HG03565 (cell line): ENCODE measurements around the gene CD244.

Source experiments
- ATAC-seq: cut with Tn5 transposase; IDR thresholded peaks from one replicate; pipeline ENCODE4 v1.9.1; 2021; ENCODE audit warnings: mild to moderate bottlenecking, moderate library complexity; ENCODE audit not compliant: unreplicated experiment

The CD244 gene

DNA sequence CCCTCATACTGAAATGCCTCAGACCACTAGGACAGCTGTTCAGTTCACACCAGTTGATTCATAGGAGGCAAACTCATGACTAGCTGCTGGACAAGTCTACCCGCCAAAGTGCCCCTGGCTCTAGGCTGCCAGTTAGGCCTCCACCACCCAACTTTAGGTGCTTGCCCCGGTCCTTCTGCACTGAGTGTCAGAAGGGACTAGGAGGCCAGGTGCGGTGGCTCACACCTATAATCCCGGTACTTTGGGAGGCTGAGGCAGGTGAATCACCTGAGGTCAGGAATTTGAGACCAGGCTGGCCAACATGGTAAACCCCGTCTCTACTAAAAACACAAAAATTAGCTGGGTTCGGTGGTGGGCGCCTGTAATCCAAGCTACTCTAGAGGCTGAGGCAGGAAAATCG is 47.8 kb downstream of the CD244 start:
- no peak for ATAC-seq

DNA sequence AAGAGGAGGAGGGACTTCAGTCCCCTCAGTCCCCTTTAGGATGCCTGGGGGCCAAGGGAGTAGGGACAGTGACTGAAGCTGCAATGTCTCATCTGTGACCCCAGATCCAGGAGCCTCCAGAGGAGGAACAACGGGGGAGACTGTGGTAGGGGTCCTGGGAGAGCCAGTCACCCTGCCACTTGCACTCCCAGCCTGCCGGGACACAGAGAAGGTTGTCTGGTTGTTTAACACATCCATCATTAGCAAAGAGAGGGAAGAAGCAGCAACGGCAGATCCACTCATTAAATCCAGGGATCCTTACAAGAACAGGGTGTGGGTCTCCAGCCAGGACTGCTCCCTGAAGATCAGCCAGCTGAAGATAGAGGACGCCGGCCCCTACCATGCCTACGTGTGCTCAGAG is 48.4 kb downstream of the CD244 start:
- no peak for ATAC-seq

DNA sequence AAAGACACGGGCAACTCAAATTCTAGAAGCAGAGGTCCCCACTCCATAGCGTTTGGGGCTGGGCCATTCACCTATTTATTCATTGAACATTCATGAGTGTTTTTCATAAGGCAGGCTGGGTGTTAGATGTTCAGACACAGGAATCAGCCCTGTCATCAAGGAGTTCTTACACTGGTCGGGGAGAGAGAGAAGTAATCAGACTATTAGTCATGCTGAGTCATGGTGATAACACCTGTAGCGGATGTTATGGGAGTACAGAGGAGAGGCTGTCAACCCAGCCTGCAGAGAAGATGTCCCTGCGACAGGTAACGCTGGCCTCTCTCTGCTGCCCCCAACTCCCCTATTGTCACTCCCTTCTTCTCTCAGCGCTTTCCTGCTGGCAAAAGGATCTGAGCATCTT is 49.5 kb downstream of the CD244 start:
- no peak for ATAC-seq

DNA sequence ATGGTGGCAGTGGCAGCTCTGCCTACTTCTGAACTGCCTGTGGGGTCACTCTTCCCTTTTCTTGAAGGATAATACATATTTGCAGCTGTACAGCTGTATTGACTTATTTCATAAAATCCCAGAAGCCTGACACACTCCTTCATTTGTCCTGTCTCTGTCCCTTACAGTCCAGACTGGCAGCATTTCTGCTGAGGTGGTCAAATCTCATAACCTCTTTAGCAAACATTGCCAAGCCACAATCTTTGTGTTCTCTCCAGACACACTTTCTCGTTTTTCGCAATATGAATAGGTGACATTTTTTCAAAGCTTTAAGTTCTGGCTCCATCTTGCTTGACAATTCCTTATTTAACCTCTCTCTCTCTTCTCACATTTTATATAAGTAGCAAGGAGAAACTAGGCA is 51.5 kb downstream of the CD244 start:
- no peak for ATAC-seq

DNA sequence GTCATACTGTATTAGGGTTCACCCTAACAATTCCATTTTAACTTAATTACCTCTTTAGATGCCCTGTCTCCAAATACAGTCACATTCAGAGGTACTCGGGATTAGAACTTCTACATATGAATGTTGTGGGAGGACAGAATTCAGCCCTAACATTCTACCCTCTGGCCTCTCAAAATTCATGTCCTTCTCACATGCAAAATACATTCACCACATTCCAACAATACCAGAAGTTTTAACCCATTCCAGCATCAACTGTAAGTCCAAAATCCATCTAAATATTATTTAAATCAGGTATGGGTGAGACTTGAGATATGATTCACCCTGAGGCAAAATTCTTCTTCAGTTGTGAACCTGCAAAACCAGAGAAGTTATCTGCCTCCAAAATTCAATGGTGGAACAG is 52.2 kb downstream of the CD244 start:
- ATAC-seq: no peak

DNA sequence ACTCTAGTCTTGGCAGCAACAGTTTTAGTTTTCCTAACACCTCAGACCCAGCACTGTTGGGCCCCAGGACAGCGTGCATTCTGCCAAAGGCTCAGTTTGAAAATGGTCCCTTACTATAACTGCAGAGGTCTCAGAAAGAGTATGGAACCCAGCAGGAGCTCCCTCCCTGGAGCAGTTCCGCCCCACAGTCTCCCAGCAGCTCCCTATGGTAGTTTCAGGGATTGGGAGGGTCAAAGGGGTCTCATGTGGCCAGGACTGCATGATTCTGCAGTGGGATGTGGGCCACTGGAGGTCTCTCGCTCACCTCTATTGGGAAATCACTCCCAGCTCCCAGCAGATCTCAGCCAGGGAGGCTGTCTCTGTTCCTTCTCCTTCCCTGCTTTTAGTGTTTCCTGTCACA is 54.4 kb downstream of the CD244 start:
- ATAC-seq: no peak

DNA sequence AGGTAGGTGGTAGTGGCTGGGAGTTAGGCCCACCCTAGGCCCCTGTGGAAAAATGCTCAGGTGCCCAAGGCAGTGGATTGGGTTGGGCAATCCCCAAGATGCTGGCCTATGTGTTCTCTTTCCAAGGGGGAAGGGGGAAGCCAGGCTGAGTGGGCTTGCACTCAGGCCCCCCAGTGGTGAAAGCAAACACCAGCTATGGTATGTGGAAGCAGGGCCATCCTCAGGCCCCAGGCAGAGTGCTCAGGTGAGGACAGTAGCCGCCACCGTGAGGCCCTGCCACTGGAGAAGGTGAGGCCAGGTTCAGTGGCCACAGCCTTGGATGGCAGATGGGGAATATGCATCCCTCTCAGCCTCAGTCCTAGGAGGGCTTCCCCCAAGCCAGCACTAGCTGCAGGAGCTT is 54.9 kb downstream of the CD244 start:
- no peak for ATAC-seq

DNA sequence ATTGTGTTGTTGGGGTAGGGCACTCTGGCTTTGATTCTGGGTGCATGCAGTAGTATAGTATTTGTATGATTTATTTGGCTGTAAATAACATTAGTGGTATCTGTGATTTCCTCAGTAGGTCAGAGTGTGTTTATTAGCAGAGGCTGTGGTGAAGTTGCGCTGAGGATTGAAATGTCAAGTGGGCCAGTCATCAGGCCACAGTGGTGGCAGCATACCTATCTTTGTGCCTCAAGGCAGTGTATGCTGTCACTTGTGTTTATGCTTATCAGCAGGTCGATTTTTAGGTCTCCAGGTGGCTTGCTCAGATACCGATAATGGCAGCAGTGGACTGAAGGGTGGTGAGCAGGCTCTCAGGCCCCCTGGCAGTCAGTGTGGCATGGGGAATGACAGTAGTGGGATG is 55.4 kb downstream of the CD244 start:
- no peak for ATAC-seq

DNA sequence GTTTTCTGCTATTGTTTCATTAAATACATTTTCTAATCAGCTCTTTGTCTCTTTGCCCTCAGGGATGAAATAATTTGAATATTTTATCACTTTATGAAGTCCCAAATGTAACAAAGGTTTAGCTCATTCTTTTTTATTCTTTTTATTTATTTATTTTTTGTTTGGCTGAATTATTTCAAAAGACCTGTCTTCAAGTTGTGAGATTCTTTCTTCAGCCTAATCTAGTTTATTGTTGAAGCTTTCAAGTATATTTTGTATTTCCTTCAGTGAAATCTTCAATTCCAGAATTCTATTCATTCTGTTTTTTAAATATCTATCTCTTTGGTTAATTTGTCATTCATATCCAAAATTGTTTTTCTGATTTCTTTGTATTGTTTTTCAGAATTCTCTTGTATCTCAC is 55.9 kb downstream of the CD244 start:
- ATAC-seq: no peak

DNA sequence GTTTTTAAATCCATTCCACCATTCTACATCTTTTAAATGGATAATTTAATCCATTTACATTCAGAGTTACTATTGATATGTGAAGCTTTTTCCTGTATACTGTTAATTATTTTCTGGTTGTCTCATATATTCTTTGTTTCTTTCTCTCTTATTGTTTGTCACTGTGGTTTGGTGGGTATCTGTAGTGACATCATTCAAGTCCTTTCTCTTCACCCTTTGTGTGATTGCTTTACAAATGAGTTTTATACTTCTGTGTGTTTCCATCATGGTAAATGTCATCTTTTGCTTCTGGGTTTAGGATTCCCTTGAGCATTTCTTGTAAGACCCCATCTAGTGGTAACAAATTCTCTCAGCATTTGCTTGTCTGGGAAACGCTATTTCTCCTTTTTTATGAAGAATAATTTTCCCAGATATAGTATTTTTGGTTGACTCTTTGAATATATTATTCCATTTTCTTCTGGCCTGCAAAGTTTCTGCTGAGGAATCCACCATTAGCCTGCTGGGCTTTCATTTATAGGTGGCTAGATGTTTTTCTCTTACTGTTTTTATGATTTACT is 56.5 kb downstream of the CD244 start:
- ATAC-seq: no peak

DNA sequence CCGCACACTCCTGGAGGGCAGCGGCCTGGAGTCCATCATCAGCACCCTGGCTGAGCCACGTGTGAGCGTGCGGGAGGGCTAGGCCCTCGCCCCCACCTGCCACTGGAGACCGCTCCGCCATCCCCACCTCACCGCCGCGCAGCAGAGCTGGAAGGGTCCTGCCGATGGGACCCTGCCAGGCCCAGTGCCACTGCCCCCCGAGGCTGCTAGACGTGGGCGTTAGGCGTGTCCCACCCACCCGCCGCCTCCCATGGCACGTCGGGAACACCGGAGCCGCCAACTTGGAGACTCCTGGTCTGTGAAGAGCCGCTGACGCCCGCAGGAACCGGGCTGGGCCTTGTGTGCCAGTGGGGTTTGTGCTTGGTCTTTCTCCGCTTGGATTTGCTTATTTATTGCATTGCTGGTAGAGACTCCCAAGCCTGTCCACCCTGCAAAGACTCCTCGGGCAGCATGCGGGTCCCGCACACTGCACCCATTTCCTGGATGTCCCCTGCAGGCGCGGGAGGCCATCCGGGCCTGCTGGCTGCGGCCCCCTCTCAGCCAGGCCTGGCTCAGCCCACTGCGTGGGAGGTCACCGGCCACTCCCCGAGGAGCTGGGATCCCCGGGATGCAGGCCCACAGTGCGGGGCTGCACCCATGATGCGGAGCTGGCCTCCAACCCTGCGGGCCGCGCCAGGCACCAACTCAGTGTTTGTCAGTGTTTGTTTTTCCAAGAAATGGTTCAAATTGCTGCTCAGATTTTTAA is 60.7 kb downstream of the CD244 start:
- ATAC-seq: no peak

DNA sequence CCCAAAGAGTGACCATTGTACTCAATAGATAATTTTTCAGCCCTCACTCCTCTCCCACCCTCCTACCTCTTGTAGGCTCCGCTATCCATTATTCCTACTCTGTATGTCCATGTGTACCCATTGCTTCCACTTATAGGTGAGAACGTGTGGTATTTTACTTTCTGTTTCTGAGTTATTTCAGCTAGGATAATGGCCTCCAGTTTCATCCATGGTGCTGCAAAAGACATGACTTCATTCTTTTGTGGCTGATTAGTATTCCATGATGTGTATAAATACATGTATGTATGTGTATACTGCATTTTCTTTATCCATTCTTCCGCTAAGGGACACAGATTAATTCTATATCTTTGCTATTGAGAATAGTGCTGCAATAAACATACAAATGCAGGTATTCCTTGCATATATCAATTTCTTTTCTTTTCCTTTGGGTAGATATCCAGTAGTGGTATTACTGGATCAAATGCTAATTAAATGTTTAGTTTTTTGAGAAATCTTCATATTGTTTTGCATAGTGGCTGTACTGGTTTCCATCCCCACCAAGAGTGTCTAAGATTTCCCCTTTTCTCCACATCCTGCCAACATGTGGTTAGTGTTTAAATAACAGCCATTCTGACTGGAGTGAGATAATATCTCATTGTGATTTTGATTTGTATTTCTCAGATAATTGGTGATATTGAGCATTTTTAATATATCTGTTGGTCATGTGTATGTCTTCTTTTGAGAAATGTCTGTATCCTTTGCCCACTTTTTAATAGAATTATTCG is 61.9 kb downstream of the CD244 start:
- no peak for ATAC-seq

DNA sequence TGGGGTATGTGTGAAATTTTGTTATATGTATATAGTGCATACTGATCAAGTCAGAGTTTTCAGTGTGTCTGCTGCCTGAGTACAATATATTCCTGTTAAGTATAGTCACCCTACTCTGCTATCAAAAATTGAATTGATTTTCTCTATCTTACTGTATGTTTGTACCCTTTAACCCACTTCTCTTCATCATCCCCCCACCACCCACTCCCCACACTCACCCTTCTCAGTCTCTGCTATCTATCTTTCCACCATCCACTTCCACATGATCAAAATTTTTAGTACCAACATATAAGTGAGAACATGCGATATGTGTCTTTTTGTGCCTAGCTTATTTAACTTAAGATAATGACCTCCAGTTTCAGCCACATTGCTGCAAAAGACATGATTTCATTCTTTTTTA is 62.5 kb downstream of the CD244 start:
- ATAC-seq: no peak

DNA sequence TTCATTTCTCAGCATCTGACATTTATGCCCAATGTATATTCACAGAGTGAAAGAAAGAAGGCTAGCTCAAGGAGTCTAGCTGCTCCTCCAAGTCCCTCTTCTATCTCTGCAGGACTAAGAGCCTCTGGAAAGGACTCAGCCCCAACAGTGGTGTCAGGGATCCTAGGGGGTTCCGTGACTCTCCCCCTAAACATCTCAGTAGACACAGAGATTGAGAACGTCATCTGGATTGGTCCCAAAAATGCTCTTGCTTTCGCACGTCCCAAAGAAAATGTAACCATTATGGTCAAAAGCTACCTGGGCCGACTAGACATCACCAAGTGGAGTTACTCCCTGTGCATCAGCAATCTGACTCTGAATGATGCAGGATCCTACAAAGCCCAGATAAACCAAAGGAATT is 63.0 kb downstream of the CD244 start:
- no peak for ATAC-seq

DNA sequence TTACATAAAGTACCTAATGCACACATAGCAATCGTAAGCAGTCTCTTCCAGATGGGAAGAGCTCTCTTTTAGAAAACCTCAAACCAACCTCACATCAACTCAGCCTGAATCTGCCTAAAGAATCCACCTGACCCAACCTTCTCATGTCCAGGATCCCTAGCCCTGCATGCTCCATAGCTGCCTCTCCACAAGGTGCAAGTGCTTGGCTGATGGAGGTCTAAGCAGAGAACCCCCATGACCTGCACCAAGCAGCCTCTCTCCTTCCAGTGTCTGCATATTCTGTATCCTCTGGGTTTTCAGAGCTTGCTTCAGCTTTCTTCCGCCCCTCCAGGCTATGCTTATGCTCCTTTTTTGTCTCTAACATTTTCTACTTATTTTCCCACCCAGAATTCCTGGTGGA is 64.2 kb downstream of the CD244 start:
- ATAC-seq: no peak

DNA sequence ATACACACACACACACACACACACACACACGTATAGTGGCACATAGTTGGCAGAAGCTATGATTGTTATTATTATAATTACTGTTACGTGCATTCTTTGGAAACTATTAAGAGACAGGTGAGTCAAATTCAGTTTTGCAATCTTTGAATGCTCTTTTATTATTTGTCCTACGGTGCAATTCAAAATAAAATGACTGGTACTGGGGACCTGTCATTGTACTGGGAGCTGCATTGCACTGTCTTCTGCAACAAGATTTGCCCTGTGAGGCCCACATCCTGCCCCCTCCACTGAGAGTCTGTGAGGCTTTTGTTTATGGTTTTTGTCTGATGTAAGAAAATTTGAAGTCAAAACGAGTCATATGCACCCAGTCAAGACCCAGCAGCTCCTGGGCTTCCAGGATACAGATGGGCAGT is 64.8 kb downstream of the CD244 start:
- ATAC-seq: no peak

DNA sequence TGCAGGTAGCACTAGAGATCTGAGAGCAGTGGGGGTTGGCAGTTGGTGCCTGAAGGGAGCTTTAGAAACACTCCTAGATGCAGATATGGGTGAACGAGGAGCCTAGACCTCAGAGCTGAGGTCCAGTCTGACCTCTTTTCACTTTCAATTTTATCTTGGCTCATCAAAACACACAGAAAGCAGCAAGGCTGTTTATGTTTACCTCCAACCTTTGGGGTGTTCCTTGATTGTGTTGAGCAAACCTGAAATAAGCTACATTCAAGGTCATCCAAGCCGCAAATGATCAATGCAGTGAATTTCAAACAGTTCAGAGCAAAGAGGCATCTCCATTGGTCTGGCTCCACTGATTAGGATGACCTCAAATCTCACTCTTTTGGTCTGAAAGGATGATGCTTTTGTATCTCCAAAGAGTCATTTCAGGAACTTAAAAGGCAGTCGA is 65.4 kb downstream of the CD244 start:
- ATAC-seq: peak; percentile 23

DNA sequence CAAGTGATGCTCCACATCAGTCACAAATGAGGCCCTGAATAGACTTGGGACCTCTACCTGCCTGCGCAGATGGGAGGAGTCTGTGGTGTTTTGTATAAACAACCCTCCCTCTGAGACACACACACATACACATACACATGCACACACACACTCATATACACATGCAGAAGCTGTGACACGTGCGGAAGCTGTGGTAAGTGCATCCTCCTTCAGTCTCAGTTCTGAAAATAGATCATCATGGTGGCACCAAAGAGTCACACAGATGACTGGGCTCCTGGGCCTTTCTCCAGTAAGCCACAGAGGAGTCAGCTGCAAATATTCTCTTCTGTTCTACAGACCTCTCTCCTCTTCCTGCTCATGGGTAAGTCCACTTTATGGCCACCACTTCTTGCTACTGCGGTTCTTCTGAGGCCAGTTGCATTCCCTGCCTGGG is 66.7 kb downstream of the CD244 start, which contains the start of gene LY9:
Gene LY9 (plus strand): TSS at position 224 of the 433 bp plus-strand sequence. CDS start 14 bp downstream, at position 238.
- peak; percentile 68 for ATAC-seq

DNA sequence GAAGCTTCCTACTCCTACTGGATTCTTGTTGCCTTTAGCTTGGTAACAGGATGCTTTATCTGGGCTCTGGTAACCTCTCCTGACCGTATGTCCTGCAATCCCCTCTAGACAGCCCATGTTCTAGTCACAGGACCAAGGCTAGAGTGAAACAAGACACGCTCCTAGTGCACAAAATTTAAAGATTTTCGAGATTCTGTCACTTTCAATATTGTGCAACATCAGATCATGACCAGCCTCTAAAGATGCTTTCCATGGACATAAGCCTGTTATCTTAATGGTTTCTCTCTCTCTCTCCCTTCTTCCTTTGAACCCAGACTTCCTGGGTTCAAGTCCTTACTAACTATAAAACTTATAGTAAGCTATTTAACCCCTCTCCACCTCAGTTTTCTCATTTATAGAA is 68.3 kb downstream of the CD244 start:
- no peak for ATAC-seq

DNA sequence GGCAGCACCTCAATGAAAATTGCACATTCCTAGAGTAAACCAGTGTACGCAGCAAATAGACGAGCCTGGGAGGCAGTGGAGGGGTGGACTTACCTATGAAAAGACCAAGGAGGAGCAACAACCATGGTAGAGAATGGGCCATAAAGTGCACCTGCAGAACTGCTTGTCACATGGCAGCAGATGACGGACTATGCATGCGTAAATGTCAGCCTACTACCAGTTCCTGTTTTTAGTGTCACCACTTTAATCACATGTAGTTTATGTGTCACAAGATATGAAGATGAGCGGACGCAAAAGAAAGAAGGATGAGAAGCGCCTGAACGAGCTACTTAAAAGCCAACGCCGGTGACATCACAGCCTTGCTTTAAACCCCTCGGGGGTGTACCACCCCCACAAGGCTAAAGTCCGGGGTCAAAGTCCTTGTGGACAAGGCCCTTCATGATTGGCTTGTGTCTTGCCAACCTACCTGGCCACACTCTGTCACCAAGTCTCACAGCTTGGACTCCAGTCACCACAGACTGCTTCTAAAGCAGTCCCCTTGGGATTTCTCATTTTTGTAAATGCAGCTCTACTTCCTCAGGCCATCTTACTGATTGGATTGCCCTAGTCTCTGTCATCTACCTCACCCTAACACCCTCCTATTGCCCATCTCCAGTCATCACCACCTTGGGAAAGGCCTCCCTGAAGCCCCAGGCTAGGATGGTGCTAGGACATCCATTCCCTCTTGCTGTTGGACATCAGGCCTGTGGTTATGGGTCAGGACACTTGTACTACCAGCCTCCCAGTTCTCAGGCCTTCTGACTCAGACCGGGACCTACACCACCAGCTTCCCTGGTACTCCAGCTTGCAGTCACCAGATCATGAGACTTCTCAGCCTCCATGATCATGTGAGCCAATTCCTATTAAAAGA is 72.7 kb downstream of the CD244 start:
- ATAC-seq: peak; percentile 86
